Iris pigment epithelial cell (primary cell): Measurements from ENCODE around the gene CHD6.

Experiments used
- DNase-seq: peaks from one replicate; pipeline ENCODE4 v3.0.0-alpha.2; 2011; ENCODE audit warnings: low read depth

Gene CHD6

GRCh38 chr20:41617902-41618806 lies at the start of gene CHD6:
CHD6 (minus strand) TSS chr20:41618377; CDS start chr20:41551337, 67,040 bp downstream.
- peak; percentile 100 for DNase-seq

- DNase-seq, result peak; percentile 3
These were observed 46.4 kb upstream of the CHD6 start for GRCh38 chr20:41664584-41664983.

DNA sequence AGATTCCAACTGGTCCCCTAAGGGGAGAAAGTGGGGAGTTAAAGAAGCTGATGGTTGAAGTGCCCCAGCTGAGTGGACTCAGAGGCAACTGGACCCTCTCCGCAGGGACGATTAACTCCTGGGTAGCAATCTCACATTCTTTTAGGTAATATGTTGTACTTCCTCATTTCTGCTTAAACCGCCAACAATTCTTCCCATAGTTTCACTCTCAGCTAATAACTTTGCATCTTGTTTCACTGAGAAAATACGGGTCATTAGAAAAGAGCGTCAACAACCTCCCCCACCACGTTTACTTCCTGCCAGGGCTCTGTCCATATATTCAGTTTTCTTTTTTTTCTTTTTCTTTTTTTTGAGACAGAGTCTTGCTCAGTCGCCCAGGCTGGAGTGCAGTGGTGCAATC lies 39.5 kb upstream of the CHD6 start:
- no peak for DNase-seq

DNA sequence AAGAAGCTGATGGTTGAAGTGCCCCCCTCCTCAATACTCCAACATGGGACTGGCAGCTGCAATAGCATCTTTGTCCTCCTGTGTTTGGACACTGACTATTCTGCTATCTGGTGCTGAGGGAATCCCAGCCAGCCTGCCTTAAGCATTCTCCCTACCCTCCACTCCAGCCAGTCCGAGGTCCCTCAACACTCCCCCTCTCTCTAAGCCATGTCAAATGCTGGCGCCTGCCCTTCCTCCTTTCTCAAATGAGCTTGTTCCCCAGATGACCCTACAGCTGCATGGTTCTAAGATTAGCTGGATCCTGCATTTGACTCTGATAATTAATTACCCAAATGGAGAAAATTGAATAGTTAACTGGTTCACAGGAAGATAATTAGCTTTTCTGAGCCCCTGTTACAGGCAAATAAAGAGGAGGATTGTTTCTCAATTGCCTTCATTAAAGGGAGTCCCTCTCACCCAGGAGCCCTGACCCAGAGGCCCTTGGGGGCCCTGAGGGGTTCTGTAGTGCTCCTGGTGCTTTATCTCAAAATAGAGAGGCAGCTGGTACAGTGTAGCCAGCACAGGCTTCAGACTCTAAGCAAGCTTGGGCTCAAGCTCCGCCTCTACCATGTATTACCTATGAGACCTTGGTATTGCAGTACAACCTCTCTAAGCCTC lies 37.9 kb upstream of the CHD6 start:
- DNase-seq, result no peak

GRCh38 chr20:41654884-41655283 lies 36.7 kb upstream of the CHD6 start:
- DNase-seq, result peak; percentile 32

- no peak for DNase-seq
These were observed 36.1 kb upstream of the CHD6 start for GRCh38 chr20:41654292-41654691.

DNA sequence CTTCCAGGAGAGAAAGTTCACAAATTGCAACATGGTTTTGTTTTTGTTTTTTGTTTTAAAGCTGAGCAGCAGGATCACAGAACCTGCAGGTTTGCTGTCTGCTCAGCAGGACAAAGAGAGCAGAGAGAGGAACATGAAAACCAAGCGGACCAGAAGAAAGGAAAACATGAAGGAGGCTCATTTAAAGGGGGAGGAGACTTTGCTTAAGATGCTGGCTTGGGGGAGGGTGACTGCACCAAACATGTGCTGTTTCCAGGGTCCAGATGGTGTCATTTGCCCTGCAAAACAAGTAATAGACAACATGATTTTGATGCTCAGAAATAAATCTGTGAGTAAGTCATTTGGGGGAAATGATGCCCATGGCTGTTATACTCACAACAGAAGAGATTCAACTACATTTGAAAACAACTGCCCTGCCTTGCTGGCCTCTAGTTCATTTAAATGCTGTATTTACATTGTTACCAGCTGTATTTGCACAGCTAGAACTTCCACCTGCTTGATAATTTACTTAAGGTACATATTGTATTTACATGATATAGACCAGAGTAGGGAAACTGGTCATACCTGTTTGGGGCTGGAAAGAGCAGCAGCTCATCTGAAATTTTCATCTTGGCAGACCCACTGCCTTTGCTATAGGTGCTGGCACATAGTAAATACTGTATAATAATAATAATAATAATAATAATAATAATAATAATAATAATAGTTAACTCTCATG lies 32.2 kb upstream of the CHD6 start:
- DNase-seq, result no peak

DNA sequence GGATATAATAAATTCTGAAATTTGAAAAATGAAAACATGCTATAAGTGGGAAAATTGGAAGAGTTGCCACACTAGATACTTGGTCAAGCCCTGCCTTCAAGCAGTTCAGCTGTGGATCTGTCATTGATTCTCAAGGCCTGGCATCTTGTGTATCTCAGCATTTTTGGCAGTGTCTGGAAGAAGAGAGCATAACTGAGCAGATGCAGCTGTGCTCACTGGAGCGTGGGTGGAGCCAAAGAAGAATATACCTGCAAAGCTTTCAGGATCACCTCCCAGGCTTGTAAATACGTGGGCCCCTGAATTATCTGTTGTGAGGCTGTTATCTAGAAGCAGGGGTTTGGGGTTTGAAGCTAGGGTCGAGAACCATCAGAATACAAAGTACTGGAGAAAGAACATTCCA lies 31.3 kb upstream of the CHD6 start:
- no peak for DNase-seq

GRCh38 chr20:41645372-41645771 lies 27.2 kb upstream of the CHD6 start:
- DNase-seq, result no peak

DNA sequence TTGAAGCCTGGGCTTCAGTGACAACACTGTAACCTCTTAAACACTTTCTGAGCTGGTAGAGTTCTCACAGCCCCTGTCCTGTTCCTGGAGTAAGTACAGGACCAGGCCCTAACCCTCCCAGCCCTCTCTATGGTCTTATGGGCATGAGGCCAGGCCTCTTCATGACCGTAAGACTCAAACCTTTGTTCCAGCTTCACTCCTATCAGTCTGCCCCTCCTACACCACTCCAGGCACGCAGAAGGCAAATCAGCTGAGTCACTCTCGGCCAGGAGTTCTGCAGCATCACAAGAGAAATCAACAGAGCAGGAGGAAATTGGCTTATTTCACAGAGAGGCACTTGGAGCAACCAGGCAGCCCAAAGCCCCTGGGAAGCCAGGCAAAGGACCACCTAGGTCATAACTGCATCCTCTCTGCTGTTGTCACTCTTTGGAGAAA lies 25.3 kb upstream of the CHD6 start:
- peak; percentile 81 for DNase-seq

GRCh38 chr20:41639630-41640029 lies 21.5 kb upstream of the CHD6 start:
- no peak for DNase-seq

DNA sequence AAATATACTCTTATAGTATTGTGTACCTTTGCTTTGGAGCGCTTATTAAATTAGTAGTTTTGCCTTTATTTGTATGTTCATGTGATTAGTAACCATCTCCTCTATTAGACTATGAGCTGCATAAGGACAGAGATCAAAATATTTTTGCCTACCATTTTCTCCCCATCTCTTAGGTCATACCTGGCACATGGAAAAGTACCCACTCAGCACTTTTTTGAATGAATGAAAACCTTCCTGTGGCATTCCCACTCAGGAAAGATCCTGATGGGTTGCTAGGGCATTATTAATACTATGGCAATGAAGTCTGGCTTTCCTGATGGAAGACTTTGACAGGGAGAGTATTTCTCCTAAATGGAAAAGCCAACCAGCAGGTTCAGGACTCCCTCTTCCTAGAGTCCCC lies 20.3 kb upstream of the CHD6 start:
- DNase-seq, result no peak

- DNase-seq, result no peak
These were observed 17.0 kb upstream of the CHD6 start for GRCh38 chr20:41635158-41635557.

DNA sequence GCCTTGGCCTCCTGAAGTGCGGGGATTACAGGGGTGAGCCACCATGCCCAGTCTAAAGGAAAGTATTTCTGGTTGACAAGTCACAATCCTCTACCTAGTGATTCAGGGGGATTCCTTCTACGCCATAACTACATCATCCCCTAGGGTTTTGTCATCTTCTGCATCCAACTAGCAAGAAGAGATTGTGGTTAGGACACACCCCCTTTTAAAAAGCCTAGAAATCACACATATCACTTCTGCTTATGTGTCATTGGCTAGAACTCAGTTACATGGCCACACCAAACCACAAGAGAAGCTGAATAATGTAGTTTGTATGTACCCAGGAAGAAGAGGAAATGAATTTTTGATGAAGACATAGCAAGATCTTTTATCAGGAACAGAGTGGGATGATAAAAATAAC lies 14.7 kb upstream of the CHD6 start:
- DNase-seq, result peak; percentile 76

- no peak for DNase-seq
These were observed 13.6 kb upstream of the CHD6 start for GRCh38 chr20:41631826-41632225.

DNA sequence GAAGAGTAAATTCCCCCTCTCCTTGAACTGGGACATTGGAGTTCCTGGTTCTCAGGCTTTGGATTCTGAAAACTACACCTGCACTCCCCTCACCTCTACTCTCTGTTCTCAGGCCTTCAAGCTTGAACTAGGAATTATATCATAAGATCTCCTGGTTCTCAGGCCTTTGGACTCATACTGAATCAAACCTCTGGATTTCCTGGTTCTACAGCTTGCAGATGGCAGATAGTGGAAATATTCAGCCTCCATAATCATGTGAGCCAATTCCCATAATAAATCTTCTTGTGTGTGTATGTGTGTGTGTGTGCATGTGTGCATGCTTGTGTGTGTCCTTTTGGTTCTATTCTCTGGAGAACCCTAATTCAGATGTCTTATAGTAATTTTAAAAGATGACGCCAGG lies 12.7 kb upstream of the CHD6 start:
- DNase-seq, result no peak

DNA sequence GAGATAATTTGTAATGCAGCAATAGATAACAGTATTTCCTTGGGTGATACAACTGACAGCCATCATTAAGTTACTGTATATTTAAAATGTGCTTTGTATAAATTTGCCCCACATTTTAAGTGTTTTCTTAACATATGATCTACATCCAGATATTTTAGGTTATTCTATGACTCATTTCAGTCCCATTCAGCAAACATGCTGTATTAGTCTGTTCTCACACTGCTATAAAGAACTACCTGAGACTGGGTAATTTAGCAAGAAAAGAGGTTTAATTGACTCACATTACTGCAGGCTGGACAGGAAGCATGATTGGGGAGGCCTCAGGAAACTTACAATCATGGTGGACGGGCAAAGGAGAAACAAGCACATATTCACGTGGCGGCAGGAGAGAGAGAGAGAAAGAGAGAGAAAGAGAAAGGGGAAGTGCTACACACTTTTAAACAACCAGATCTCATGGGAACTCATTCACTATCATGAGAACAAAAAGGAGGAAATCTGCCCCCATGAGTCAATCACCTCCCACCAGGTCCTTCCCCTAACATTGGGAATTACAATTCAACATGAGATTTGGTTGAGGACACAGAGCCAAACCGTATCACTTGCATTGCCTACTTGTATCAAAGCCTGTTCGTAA lies 9.6 kb upstream of the CHD6 start:
- DNase-seq, result no peak

DNA sequence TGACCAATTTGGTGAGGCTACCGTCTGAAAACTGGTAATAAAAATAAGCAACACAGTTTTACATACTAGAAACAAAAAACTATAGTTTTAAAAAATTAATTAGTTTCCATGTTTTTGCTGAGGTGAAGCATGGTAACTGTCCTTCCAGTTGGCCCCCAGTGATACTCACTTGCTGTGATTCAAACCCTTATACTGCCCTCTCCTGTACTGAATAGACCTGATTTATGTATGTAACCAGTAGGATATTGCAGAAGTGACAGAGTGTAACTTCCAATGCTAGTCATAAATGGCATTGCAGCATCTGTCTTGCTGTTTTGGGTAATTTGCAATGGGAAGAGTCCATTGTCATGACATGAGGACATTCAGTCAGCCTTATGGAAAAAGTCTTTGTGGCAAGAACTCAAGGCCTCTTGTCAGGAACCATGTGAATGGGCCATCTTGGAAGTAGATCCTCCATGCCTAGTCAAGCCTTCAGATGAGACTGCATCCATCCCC lies 8.9 kb upstream of the CHD6 start:
- no peak for DNase-seq

DNA sequence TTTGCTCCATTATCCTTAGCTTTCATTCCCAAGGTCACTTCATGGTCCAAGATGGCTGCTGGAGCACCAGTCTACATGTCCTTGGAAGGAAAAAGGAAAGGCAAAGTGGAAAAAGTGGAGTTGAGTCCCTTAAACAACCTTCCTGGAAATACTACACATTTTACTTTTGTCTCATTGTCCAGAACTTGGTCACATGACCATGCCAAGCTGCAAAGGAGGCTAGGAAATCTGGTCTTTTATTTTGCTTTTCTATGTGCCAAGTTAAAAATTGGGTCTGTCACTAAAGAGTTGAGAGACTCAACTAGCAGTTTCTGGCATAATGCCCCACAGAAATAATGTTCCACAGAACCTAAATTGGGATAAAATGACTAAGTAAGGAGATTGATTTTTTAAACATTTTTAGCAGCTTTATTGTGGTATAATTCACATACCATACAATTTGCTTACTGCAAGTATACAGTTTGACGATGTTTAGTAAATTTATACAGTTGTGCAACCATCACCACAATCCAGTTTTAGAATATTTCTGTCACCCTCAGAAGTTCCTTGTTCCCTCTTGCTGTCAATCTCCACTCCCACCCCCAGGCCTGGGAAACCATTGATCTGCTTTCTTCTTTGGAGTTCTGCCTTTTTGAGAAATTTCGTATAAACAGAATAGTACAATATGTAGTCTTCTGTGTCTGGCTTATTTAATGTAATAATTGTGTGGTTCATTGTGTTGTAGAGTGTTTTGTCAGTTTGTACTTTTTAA lies 5.6 kb upstream of the CHD6 start:
- no peak for DNase-seq

DNA sequence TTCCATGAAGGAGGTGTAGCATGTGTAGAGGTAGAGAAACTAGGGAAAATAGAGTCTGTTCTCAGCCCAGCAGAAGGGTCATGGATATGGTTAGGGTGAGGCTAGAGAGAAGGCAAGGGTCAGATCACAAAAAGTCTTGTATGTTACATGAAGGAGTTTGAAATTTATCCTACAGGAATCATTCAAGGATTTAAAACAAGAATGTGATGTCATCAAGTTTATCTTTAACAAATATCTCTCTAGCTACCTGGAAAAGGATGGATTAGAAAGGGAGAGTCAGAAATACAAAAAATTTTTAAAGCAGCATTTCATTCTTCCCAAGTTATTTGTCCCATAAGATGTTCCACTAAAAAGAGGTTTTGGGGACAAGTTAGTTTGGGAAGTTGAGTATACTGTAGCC lies 4.4 kb upstream of the CHD6 start:
- no peak for DNase-seq

- DNase-seq, result no peak
These were observed 3.8 kb upstream of the CHD6 start for GRCh38 chr20:41621971-41622370.
